ENCODE results near the gene GREB1. TPM values are rescaled to one million over a fixed set of nuclear protein-coding genes. Genes with fewer than 3 reads are reported as not detected.

The GREB1 gene
- total RNA-seq, 1 experiment from 2014 or later: 6.2 TPM

GRCh38 chr2:11521775-11522174 is 12.1 kb upstream of the GREB1 start:
- no peak overlapping the region for H3K27ac ChIP-seq (ENCODE audit: low read depth, low read length)
- CTCF ChIA-PET: no interaction called here
- no peak overlapping the region for H3K4me3 ChIP-seq (replicated peaks in 1 of 2; ENCODE audit: low read depth in 1 of 2, low read length in 2 of 2)
- no peak for DNase-seq (ENCODE audit: low read depth, low spot score)
- H3K4me2 ChIP-seq (ENCODE audit: low read length): no peak overlapping the region
- no peaks in the 10 kb centered on the region for H3K36me3 ChIP-seq (ENCODE audit: control insufficient read depth in 1 of 2, insufficient read depth in 2 of 2, low read length in 2 of 2)
- RAD21 ChIA-PET (ENCODE audit: low non-redundant PET in 1 of 2, low total read pairs in 2 of 2, uncharacterized antibody in 2 of 2, unreplicated experiment in 2 of 2): no interaction called here
- no peak overlapping the region for H2AFZ ChIP-seq (ENCODE audit: low read depth, low read length, poor library complexity, severe bottlenecking)
- no peaks in the 10 kb centered on the region for H4K20me1 ChIP-seq (ENCODE audit: insufficient read depth)
- TF ChIP-seq JUND (IDR thresholded peaks at IDR 0.05) (no peak), MAX (IDR thresholded peaks at IDR 0.05) (no peak), POLR2AphosphoS5 (IDR thresholded peaks at IDR 0.05; ENCODE audit: low read depth, low read length) (no peak), RAD21 (IDR thresholded peaks at IDR 0.05; ENCODE audit: low read depth) (no peak), ZBTB33 (IDR thresholded peaks at IDR 0.05; ENCODE audit: extremely low read depth, insufficient replicate concordance, low read length) (no peak), REST (IDR thresholded peaks at IDR 0.05; ENCODE audit: low read depth) (no peak), ATF3 (IDR thresholded peaks at IDR 0.05) (no peak), ELF1 (IDR thresholded peaks at IDR 0.05; ENCODE audit: borderline replicate concordance, low read depth) (no peak), YY1 (IDR thresholded peaks at IDR 0.05; ENCODE audit: extremely low read depth, insufficient replicate concordance, low read depth, low read length) (no peak), ZNF274 (IDR thresholded peaks at IDR 0.05; ENCODE audit: low read depth, low read length) (no peak), FOSL1 (IDR thresholded peaks at IDR 0.05; ENCODE audit: low read depth) (no peak), SP1 (IDR thresholded peaks at IDR 0.05; ENCODE audit: low read depth) (no peak), SIN3A (IDR thresholded peaks at IDR 0.05; ENCODE audit: low read depth) (no peak), CTCF (IDR thresholded peaks at IDR 0.05 in 2 of 3, conservative IDR thresholded peaks at IDR 0.05 in 1 of 3; ENCODE audit: borderline replicate concordance in 1 of 3, insufficient read depth in 1 of 3, low read depth in 2 of 3, low read length in 2 of 3) (no peak), EGR1 (IDR thresholded peaks at IDR 0.05; ENCODE audit: low read depth) (no peak), EZH2phosphoT487 (IDR thresholded peaks at IDR 0.05; ENCODE audit: borderline replicate concordance) (no peak), POLR2A (IDR thresholded peaks at IDR 0.05; ENCODE audit: borderline replicate concordance, extremely low read depth, insufficient read depth, insufficient read length) (no peak), CEBPB (IDR thresholded peaks at IDR 0.05; ENCODE audit: low read depth) (no peak), SRF (IDR thresholded peaks at IDR 0.05; ENCODE audit: low read depth) (no peak)
- H3K9ac ChIP-seq (ENCODE audit: low read length): no peak overlapping the region
- H3K27me3 ChIP-seq (ENCODE audit: insufficient read depth, low read length): no peaks in the 10 kb centered on the region
- H3K79me2 ChIP-seq (ENCODE audit: insufficient read depth, low read length): no peaks in the 10 kb centered on the region
- H3K9me2 ChIP-seq (ENCODE audit: insufficient read depth): no peaks in the 10 kb centered on the region
- no peaks in the 10 kb centered on the region for H3K9me3 ChIP-seq (ENCODE audit: control insufficient read depth in 1 of 2, insufficient read depth in 1 of 2, low read depth in 1 of 2, low read length in 2 of 2)
- ATAC-seq: no peak
- intact Hi-C loops (cut with micrococcal nuclease): no loop called here
- no TSS peak for BruUV-seq (replicated peaks)
- POLR2A ChIA-PET: no interaction called here
- no peaks in the 10 kb centered on the region for H3K4me1 ChIP-seq (ENCODE audit: control insufficient read depth in 1 of 2, insufficient read depth in 2 of 2, low read length in 2 of 2)
